Prostate gland (tissue), 2 donors: Measurements from ENCODE around the gene TSR3. TPM values are rescaled to one million over a fixed set of nuclear protein-coding genes. Genes with fewer than 3 reads are reported as not detected.

ENCODE experiments used
- DNase-seq: peaks from one replicate; pipeline ENCODE4 v3.0.0-alpha.2; 2019; ENCODE audit warnings: low spot score
- H3K27ac ChIP-seq, 2 donors: fragments of 200-600 bp; sonication (generic); 2 replicates each; pipeline ENCODE4 v1.5.1; 2017 to 2019
- H3K27me3 ChIP-seq: fragments of 200-600 bp; sonication (generic); replicated peaks from 2 replicates; pipeline ENCODE4 v1.5.1; 2019; ENCODE audit not compliant: insufficient read depth
- H3K36me3 ChIP-seq, 2 donors: fragments of 200-600 bp; sonication (generic); 1 replicate in 1 of 2; 2 replicates in 1 of 2; pipeline versions ENCODE4 v1.5.1 to v1.8.1; 2017 to 2019
- H3K4me1 ChIP-seq: fragments of 200-600 bp; sonication (generic); replicated peaks from 2 replicates; pipeline ENCODE4 v1.5.1; 2019
- H3K4me3 ChIP-seq, 2 donors: fragments of 200-600 bp; sonication (generic); 2 replicates each; pipeline ENCODE4 v1.5.1; 2017 to 2019
- H3K9me3 ChIP-seq: fragments of 200-600 bp; sonication (generic); 2 replicates; pipeline ENCODE4 v1.5.1; 2017
- POLR2A ChIP-seq: fragments of 450-650 bp; IDR thresholded peaks from one replicate; pipeline ENCODE4 v1.6.1; 2016; ENCODE audit warnings: antibody characterized with exemption, mild to moderate bottlenecking
- POLR2AphosphoS5 ChIP-seq: sonication (generic); formaldehyde crosslinking; IDR thresholded peaks from one replicate; pipeline ENCODE4 v1.6.1; 2017; ENCODE audit warnings: antibody characterized with exemption
- WGBS: methylation state at CpG from one replicate; pipeline ENCODE4 v1.1.5; 2018; 5-methylcytosine and 5-hydroxymethylcytosine counted together
- intact Hi-C: fragments of 100-400 bp; cut with DNase I; formaldehyde crosslinking; loops from one replicate; pipeline ENCODE4 v1.14.2; 2022
- total RNA-seq, 2 donors: library from RNA; depleted of rRNA; stranded (reverse); fragments of >200 nt; gene quantifications; one replicate each; pipeline ENCODE4 v1.1.0, GENCODE V29; 2016
- TF ChIP-seq, protein P1 (sequence below), 4 experiments: fragments of 200-600 bp in 2 of 4; fragments of 450-650 bp in 2 of 4; sonication (generic) in 2 of 4; IDR thresholded peaks; 1 replicate in 3 of 4; 2 replicates in 1 of 4; pipeline ENCODE4 v1.5.1; 2016 to 2019; ENCODE audit warnings: antibody characterized with exemption in 4 of 4, mild to moderate bottlenecking in 2 of 4, moderate library complexity in 2 of 4

Gene TSR3
- total RNA-seq, 2 donors from 2014 or later, result 108 to 148 TPM

- H3K36me3 ChIP-seq, result no peaks in the 10 kb centered on the region
- no peaks in the 10 kb centered on the region for H3K4me1 ChIP-seq
- intact Hi-C loops, result no loop called here
- no peaks in the 10 kb centered on the region for H3K9me3 ChIP-seq
- no peak overlapping the region for H3K4me3 ChIP-seq
- H3K27ac ChIP-seq, result no peak overlapping the region
- TF ChIP-seq, protein P1, sequence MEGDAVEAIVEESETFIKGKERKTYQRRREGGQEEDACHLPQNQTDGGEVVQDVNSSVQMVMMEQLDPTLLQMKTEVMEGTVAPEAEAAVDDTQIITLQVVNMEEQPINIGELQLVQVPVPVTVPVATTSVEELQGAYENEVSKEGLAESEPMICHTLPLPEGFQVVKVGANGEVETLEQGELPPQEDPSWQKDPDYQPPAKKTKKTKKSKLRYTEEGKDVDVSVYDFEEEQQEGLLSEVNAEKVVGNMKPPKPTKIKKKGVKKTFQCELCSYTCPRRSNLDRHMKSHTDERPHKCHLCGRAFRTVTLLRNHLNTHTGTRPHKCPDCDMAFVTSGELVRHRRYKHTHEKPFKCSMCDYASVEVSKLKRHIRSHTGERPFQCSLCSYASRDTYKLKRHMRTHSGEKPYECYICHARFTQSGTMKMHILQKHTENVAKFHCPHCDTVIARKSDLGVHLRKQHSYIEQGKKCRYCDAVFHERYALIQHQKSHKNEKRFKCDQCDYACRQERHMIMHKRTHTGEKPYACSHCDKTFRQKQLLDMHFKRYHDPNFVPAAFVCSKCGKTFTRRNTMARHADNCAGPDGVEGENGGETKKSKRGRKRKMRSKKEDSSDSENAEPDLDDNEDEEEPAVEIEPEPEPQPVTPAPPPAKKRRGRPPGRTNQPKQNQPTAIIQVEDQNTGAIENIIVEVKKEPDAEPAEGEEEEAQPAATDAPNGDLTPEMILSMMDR (IDR thresholded peaks at IDR 0.05), result no peak
- no peak for TF ChIP-seq POLR2A
- TF ChIP-seq POLR2AphosphoS5, result no peak
- no peaks in the 10 kb centered on the region for H3K27me3 ChIP-seq
- no peak for DNase-seq
- 93% methylated on average over 10 of the region's 10 CpGs for WGBS
Observed at GRCh38 chr16:1377406-1378010, 25.8 kb upstream of the TSR3 start.

DNA sequence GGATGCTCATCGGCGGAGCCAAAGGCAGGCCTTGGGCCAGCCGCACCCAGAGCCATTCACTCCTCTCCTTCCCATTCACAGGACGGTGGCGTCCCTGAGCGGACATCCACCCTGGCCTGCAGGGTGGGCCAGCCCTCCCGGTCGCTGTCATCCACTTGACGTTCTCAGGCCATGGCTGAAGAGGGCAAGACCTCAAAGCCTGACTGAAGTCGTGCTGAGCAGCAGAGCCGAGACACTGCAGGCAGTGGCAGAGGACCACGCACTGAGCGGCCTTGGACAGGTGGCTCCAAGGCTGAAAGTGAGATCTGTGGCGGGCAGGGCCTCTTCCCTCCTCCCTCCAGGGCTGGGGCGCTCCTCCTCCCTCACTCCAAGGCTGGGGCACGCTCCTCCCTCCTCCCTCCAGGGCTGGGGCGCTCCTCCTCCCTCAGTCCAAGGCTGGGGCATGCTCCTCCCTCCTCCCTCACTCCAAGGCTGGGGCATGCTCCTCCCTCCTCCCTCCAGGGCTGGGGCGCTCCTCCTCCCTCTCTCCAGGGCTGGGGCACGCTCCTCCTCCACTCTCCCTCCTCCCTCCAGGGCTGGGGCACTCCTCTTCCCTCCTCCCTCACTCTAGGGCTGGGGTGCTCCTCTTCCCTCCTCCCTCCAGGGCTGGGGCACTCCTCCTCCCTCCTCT, 24.2 kb upstream of the TSR3 start:
- no peaks in the 10 kb centered on the region for H3K4me1 ChIP-seq
- H3K9me3 ChIP-seq, result no peaks in the 10 kb centered on the region
- H3K4me3 ChIP-seq, result no peak overlapping the region
- no peak for DNase-seq
- intact Hi-C loops, result no loop called here
- TF ChIP-seq POLR2AphosphoS5 (no peak), POLR2A (no peak)
- TF ChIP-seq, protein P1 (IDR thresholded peaks at IDR 0.05), result no peak
- H3K27ac ChIP-seq, result no peak overlapping the region
- H3K27me3 ChIP-seq, result no peaks in the 10 kb centered on the region
- 96% methylated on average over 17 of the region's 19 CpGs for WGBS
- H3K36me3 ChIP-seq, result no peaks in the 10 kb centered on the region

- Histone ChIP-seq H3K4me3 (no peak overlapping the region), H3K9me3 (no peaks in the 10 kb centered on the region), H3K4me1 (no peaks in the 10 kb centered on the region), H3K36me3 (no peaks in the 10 kb centered on the region), H3K27me3 (no peaks in the 10 kb centered on the region), H3K27ac (no peak overlapping the region)
- no peak for DNase-seq
- intact Hi-C loops, result no loop called here
- 93% methylated on average over 24 of the region's 24 CpGs for WGBS
- TF ChIP-seq, protein P1 (IDR thresholded peaks at IDR 0.05), result no peak
Observed at GRCh38 chr16:1375298-1375640, 23.6 kb upstream of the TSR3 start.

GRCh38 chr16:1374418-1375297, 23.0 kb upstream of the TSR3 start:
- TF ChIP-seq POLR2AphosphoS5, result no peak
- TF ChIP-seq POLR2A, result no peak
- TF ChIP-seq, protein P1 (IDR thresholded peaks at IDR 0.05), result no peak
- no peak overlapping the region for H3K27ac ChIP-seq
- DNase-seq, result no peak
- 85% methylated on average over 46 of the region's 46 CpGs for WGBS
- H3K36me3 ChIP-seq, result no peaks in the 10 kb centered on the region
- no peak overlapping the region for H3K4me3 ChIP-seq
- intact Hi-C loops, result no loop called here
- H3K9me3 ChIP-seq, result no peaks in the 10 kb centered on the region
- H3K4me1 ChIP-seq, result no peaks in the 10 kb centered on the region
- H3K27me3 ChIP-seq, result no peaks in the 10 kb centered on the region
